Peyer's patch (tissue), 4 donors: ENCODE data around the gene LRRC61. TPM values are rescaled to one million over a fixed set of nuclear protein-coding genes. Genes with fewer than 3 reads are reported as not detected.
A peak's percentile ranks its signal among the peaks of the same experiment; 100 is the strongest.
"Not testable (repeated sequence)": the region's sequence is repeated elsewhere in the genome, so short reads cannot be mapped to it uniquely, and the experiment has no call there.

Source experiments
- DNase-seq, 3 donors: peaks; one replicate each; pipeline ENCODE4 v3.0.0-alpha.2; 2017 to 2019
- H3K27ac ChIP-seq, 4 donors: fragments of 200-600 bp; sonication (generic); one replicate each; pipeline ENCODE4 v1.5.1; 2016 to 2019
- H3K27me3 ChIP-seq, 2 donors: fragments of 200-600 bp; sonication (generic); one replicate each; pipeline ENCODE4 v1.5.1; 2019
- H3K36me3 ChIP-seq, 3 donors: fragments of 200-600 bp; sonication (generic); one replicate each; pipeline ENCODE4 v1.5.1; 2016 to 2019
- H3K4me1 ChIP-seq, 4 donors: fragments of 200-600 bp; sonication (generic); one replicate each; pipeline ENCODE4 v1.5.1; 2016 to 2019
- H3K4me3 ChIP-seq, 4 donors: fragments of 200-600 bp; sonication (generic); 1 replicate in 3 of 4; 2 replicates in 1 of 4; pipeline ENCODE4 v1.5.1; 2016 to 2019; ENCODE audit warnings: mild to moderate bottlenecking in 1 of 4
- H3K9me3 ChIP-seq, 4 donors: fragments of 200-600 bp; sonication (generic); one replicate each; pipeline ENCODE4 v1.5.1; 2016 to 2019; ENCODE audit warnings: mild to moderate bottlenecking in 1 of 4
- CTCF ChIP-seq, 6 experiments: fragments of 450-650 bp in 4 of 6; fragments of 200-600 bp in 2 of 6; sonication (generic) in 1 of 6; IDR thresholded peaks; one replicate each; pipeline ENCODE4 v1.5.1; 2017 to 2019; ENCODE audit warnings: antibody characterized with exemption in 6 of 6, mild to moderate bottlenecking in 3 of 6, moderate library complexity in 1 of 6
- POLR2A ChIP-seq, 2 donors: fragments of 450-650 bp; IDR thresholded peaks; one replicate each; pipeline ENCODE4 v1.5.1; 2017; ENCODE audit warnings: antibody characterized with exemption in 2 of 2, mild to moderate bottlenecking in 2 of 2, moderate library complexity in 2 of 2
- total RNA-seq, 4 donors: library from RNA; depleted of rRNA; stranded (reverse); fragments of >200 nt; gene quantifications; one replicate each; pipeline ENCODE4 v1.1.0, GENCODE V29; 2016

The LRRC61 gene
- total RNA-seq, 4 donors from 2014 or later, result 19.3 to 22.1 (median 20.0) TPM

GRCh38 chr7:150313870-150314269 lies 9.3 kb upstream of the LRRC61 start:
- no peak for DNase-seq
- Histone ChIP-seq H3K27ac (no peak overlapping the region), H3K36me3 (no peaks in the 10 kb centered on the region), H3K9me3 (no peaks in the 10 kb centered on the region), H3K4me1 (no peaks in the 10 kb centered on the region), H3K27me3 (no peaks in the 10 kb centered on the region), H3K4me3 (no peak overlapping the region)
- no peak for TF ChIP-seq POLR2A (IDR thresholded peaks at IDR 0.05)
- no peak for TF ChIP-seq CTCF (IDR thresholded peaks at IDR 0.05)

- no peaks in the 10 kb centered on the region for H3K27me3 ChIP-seq
- no peaks in the 10 kb centered on the region for H3K4me1 ChIP-seq
- no peak overlapping the region for H3K27ac ChIP-seq
- no peaks in the 10 kb centered on the region for H3K36me3 ChIP-seq
- no peak overlapping the region for H3K4me3 ChIP-seq
- no peak for DNase-seq
- H3K9me3 ChIP-seq, result no peaks in the 10 kb centered on the region
- TF ChIP-seq CTCF (IDR thresholded peaks at IDR 0.05) (no peak), POLR2A (IDR thresholded peaks at IDR 0.05) (no peak)
Observed at GRCh38 chr7:150314639-150315239, 8.4 kb upstream of the LRRC61 start.

- DNase-seq, H3K36me3 ChIP-seq, H3K27ac ChIP-seq, H3K27me3 ChIP-seq, H3K4me1 ChIP-seq, H3K9me3 ChIP-seq, H3K4me3 ChIP-seq: not testable (repeated sequence)
Observed at GRCh38 chr7:150316987-150317386, 6.2 kb upstream of the LRRC61 start.

- Histone ChIP-seq H3K9me3 (no peaks in the 10 kb centered on the region), H3K4me1 (peaks cover 0 to 13% (median 3%) of the 10 kb centered on the region in 4 donors), H3K36me3 (no peaks in the 10 kb centered on the region), H3K4me3 (no peak overlapping the region), H3K27me3 (no peaks in the 10 kb centered on the region), H3K27ac (no peak overlapping the region)
- TF ChIP-seq CTCF (IDR thresholded peaks at IDR 0.05), result no peak
- TF ChIP-seq POLR2A (IDR thresholded peaks at IDR 0.05), result no peak
- no peak for DNase-seq
Observed at GRCh38 chr7:150317748-150318444, 5.3 kb upstream of the LRRC61 start.

GRCh38 chr7:150321788-150322113 lies 1.4 kb upstream of the LRRC61 start:
- TF ChIP-seq CTCF (IDR thresholded peaks at IDR 0.05) (no peak), POLR2A (IDR thresholded peaks at IDR 0.05) (no peak)
- peak overlapping the region in 1 of 4 donors; percentile 84 for H3K4me3 ChIP-seq
- DNase-seq, result no peak
- no peak overlapping the region for H3K27ac ChIP-seq
- H3K27me3 ChIP-seq, result no peaks in the 10 kb centered on the region
- no peaks in the 10 kb centered on the region for H3K36me3 ChIP-seq
- peaks cover 0 to 27% (median 8%) of the 10 kb centered on the region in 4 donors for H3K4me1 ChIP-seq
- no peaks in the 10 kb centered on the region for H3K9me3 ChIP-seq

- DNase-seq, result no peak
- H3K36me3 ChIP-seq, result peaks cover 0 to 3% (median 0%) of the 10 kb centered on the region in 3 donors
- peaks cover 0 to 27% (median 8%) of the 10 kb centered on the region in 4 donors for H3K4me1 ChIP-seq
Observed at GRCh38 chr7:150322114-150322832, 882 bp upstream of the LRRC61 start.

More at GRCh38 chr7:150322114-150322832, 882 bp upstream of the LRRC61 start:
- H3K9me3 ChIP-seq, result no peaks in the 10 kb centered on the region
- TF ChIP-seq POLR2A (IDR thresholded peaks at IDR 0.05), result no peak
- no peak for TF ChIP-seq CTCF (IDR thresholded peaks at IDR 0.05)
- no peaks in the 10 kb centered on the region for H3K27me3 ChIP-seq
- H3K27ac ChIP-seq, result peak overlapping the region; percentile 86 to 93 (median 90)
- H3K4me3 ChIP-seq, result peak overlapping the region; percentile 61 to 89 (median 73)
